Nephron (organoid): ENCODE measurements around the gene C1orf116.

Experiments used
- H3K27ac Mint-ChIP-seq, 3 experiments: 2 replicates each; pipeline ENCODE4 v1.8.0; 2020; ENCODE audit warnings: mixed read lengths in 3 of 3, mild to moderate bottlenecking in 2 of 3, moderate library complexity in 1 of 3
- H3K27me3 Mint-ChIP-seq: 2 replicates; pipeline ENCODE4 v1.8.0; 2021; ENCODE audit warnings: low read depth, mild to moderate bottlenecking, moderate library complexity, mixed read lengths
- H3K36me3 Mint-ChIP-seq: 2 replicates; pipeline ENCODE4 v1.8.0; 2020; ENCODE audit warnings: low read depth, mixed read lengths
- H3K4me1 Mint-ChIP-seq: 2 replicates; pipeline ENCODE4 v1.8.0; 2020; ENCODE audit warnings: mixed read lengths
- H3K4me3 Mint-ChIP-seq, 3 experiments: 2 replicates each; pipeline ENCODE4 v1.8.0; 2020; ENCODE audit warnings: mild to moderate bottlenecking in 3 of 3, mixed read lengths in 3 of 3, moderate library complexity in 2 of 3
- H3K9me3 Mint-ChIP-seq: 2 replicates; pipeline ENCODE4 v1.8.0; 2020; ENCODE audit warnings: mixed read lengths
- TF ChIP-seq, protein P1 (sequence below), 3 experiments: fragments of 200-600 bp; sonication (generic); IDR thresholded peaks; one replicate each; pipeline ENCODE4 v1.5.0; 2021; ENCODE audit warnings: antibody characterized with exemption in 3 of 3; ENCODE audit not compliant: unreplicated experiment in 3 of 3

Gene C1orf116

DNA sequence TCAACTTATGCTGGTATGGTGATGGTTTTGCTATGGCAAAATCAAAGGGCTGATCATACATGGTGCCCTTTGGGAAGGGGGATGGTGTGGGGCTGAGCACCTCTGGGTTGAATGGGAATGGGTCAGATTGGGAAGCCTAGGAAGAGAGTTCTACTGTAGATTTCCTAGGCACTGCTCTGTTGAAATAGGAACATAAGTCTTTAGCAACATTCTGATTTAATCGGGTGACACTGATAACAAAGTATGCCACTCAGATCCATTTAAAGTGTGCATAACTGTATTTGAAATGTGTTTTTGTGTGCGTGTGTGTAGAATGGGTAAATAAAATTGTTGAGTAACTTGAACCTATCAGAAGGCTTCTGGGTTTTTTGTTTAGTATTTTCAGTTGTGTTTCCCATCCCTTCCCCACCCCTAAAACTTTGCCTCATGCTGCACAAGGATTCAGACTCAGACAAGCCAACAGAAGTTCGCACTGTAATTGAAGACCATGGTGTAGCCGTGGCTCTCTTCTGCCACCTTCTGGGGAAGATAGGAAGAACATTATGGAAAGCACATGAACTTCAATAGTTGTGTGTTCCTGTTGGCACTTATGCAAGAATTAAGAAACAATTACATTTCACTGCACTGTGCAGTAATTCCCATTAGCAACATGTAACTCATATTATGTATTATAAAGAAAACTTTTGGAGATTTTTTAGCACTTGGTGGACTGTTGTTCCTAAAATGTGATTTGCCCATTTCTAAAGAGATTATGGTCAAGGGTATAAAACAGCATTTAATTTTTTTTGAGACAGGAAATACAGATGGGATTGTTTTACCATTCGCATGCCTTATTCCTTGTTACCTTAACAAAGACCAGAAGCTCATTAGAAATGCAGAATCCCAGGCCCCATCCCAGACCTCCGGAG lies 45.2 kb upstream of the C1orf116 start:
- Mint-ChIP-seq H3K4me1 (no peaks in the 10 kb centered on the region), H3K9me3 (no peaks in the 10 kb centered on the region), H3K27me3 (peaks cover 5% of the 10 kb centered on the region), H3K4me3 (no peak overlapping the region), H3K36me3 (no peaks in the 10 kb centered on the region), H3K27ac (no peak overlapping the region)
- TF ChIP-seq, protein P1, sequence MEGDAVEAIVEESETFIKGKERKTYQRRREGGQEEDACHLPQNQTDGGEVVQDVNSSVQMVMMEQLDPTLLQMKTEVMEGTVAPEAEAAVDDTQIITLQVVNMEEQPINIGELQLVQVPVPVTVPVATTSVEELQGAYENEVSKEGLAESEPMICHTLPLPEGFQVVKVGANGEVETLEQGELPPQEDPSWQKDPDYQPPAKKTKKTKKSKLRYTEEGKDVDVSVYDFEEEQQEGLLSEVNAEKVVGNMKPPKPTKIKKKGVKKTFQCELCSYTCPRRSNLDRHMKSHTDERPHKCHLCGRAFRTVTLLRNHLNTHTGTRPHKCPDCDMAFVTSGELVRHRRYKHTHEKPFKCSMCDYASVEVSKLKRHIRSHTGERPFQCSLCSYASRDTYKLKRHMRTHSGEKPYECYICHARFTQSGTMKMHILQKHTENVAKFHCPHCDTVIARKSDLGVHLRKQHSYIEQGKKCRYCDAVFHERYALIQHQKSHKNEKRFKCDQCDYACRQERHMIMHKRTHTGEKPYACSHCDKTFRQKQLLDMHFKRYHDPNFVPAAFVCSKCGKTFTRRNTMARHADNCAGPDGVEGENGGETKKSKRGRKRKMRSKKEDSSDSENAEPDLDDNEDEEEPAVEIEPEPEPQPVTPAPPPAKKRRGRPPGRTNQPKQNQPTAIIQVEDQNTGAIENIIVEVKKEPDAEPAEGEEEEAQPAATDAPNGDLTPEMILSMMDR (IDR thresholded peaks at IDR 0.05; ENCODE audit: unreplicated experiment in 3 of 3), result peak; percentile 88 to 92 (median 88)

DNA sequence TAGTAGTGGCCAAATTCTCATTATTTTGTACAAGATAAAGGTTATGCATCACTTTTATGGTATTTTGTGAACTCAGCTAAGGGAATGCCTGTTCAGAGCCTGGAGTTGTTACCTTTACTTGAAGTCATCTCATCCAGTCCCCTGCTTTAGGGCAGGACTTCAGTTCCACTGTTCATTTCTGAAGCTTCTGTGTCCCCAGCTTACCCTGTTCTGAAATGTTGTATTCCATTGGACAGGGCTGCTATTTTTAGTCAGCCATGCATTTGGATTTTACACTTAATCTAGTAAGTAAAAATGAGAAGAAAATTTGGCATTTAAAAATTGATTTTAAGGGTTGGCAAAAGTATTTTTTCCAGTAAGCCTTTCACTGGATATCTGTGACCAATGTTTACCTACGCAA lies 44.5 kb upstream of the C1orf116 start:
- TF ChIP-seq, protein P1 (IDR thresholded peaks at IDR 0.05; ENCODE audit: unreplicated experiment in 3 of 3), result no peak
- H3K36me3 Mint-ChIP-seq, result peaks cover under 1% of the 10 kb centered on the region
- H3K4me1 Mint-ChIP-seq, result no peaks in the 10 kb centered on the region
- peaks cover 8% of the 10 kb centered on the region for H3K27me3 Mint-ChIP-seq
- no peak overlapping the region for H3K27ac Mint-ChIP-seq
- H3K9me3 Mint-ChIP-seq, result no peaks in the 10 kb centered on the region
- no peak overlapping the region for H3K4me3 Mint-ChIP-seq

DNA sequence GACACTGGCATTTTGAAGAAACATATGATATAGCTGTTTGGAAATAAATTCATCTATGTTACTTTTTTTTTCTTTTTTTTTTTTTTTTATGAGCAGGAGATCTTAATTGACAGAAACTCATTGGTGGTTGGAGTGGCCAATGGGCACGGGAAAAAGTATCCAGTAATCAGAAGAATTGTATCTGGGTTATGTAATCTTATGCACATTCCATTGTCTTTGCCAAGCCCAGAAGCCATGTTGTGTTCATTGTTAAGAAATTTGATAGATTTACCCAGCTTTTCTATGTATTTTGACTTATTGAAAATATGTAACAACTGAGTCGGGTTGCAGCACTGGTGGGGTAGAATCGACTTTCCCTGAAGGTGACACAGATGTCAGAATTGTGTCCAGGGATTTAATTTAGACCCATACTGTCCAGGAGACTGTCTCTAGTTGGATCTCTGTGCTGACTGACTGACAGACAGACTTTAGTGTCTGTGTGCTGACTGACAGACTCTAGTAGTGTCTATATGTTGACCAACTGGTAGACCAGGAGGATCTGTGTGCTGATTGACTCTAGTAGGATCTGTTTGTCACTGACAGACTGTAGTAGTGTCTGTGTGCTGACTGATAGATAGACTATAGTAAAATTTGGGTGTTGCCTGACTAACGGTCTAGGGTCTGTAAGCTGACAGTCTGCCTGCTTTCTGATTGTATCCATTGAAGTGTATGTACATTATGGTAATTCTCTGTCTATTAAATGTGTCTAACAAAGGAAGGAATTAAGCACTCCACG lies 43.8 kb upstream of the C1orf116 start:
- Mint-ChIP-seq H3K9me3 (no peaks in the 10 kb centered on the region), H3K27me3 (peaks cover 8% of the 10 kb centered on the region), H3K4me3 (no peak overlapping the region), H3K4me1 (no peaks in the 10 kb centered on the region), H3K36me3 (peaks cover 4% of the 10 kb centered on the region), H3K27ac (no peak overlapping the region)
- TF ChIP-seq, protein P1 (IDR thresholded peaks at IDR 0.05; ENCODE audit: unreplicated experiment in 3 of 3), result no peak

DNA sequence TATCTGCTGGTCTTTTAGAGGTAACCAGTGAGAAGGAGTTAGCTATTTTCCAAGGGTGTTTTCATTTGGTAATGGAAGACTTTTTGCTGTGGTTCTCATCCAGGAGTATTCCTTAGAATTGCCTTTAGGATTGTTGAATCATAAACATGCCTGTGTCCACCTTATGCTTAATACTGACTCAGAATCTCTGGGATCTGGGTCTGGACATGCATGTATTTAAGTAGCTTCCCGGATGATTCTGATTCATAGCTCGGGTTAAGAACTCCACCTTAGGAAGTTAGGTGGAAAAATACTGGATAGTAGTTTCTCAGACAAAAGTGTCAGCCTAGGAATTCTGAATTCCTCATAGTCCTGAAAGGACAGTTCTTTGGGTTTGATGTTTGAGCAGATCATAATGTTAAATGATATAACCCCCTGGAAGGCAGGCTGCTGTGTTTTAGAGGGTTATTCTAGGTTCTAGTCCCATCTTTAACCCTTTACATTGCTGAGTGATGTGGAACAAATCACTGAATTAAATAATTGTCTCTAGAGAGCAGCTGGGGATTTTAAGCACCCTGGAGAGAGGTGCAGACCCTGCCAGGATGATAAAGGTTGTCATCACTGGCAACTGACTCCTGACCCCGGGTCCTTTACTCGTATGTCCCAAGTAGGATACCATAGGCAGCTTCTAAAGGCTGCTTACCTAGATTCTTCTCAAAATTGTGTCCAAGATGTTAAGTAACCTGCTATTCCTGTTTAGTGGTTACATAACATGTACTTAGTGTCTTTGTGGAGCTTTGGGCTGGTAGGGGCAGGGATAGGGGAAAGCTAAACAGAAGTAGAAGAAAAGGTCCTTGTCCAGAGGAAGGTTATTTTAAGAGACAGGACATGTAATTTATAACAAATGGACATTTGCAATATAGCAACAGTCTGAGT lies 41.6 kb upstream of the C1orf116 start:
- Mint-ChIP-seq H3K4me3 (no peak overlapping the region), H3K36me3 (peaks cover 7% of the 10 kb centered on the region), H3K27me3 (peaks cover 8% of the 10 kb centered on the region), H3K27ac (no peak overlapping the region), H3K9me3 (no peaks in the 10 kb centered on the region), H3K4me1 (no peaks in the 10 kb centered on the region)
- TF ChIP-seq, protein P1 (IDR thresholded peaks at IDR 0.05; ENCODE audit: unreplicated experiment in 3 of 3), result no peak

DNA sequence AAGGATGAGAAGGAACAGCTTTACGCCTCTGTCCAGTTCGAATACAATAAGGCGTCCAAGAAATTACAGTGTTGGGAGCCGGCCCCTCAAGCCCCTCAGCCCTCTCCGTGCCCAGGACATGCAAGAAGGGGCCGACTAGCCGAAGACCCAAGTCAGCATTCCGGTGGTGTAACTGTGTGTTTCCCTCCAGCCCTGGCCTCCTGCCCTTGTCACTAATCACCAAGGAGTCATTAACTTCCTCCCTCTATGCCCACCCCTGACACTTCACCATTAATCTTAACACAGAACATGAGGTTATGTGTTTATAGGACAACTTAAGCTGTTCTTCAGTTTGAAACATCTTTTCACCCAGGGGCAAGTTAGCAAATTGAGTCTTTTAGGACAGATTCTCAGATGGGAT lies 39.7 kb upstream of the C1orf116 start:
- no peak overlapping the region for H3K4me3 Mint-ChIP-seq
- TF ChIP-seq, protein P1 (IDR thresholded peaks at IDR 0.05; ENCODE audit: unreplicated experiment in 3 of 3), result no peak
- no peaks in the 10 kb centered on the region for H3K9me3 Mint-ChIP-seq
- H3K4me1 Mint-ChIP-seq, result peaks cover 3% of the 10 kb centered on the region
- no peak overlapping the region for H3K27ac Mint-ChIP-seq
- H3K36me3 Mint-ChIP-seq, result peaks cover 18% of the 10 kb centered on the region
- peaks cover 8% of the 10 kb centered on the region for H3K27me3 Mint-ChIP-seq
